GM12872 (cell line): ENCODE measurements around the gene CAPN12.

Source experiments
- TF ChIP-seq, protein P1 (sequence below): IDR thresholded peaks from 3 replicates; pipeline ENCODE4 v1.5.1; 2011; ENCODE audit warnings: low read depth, mild to moderate bottlenecking, low read length, moderate library complexity; ENCODE audit not compliant: insufficient read depth

Gene CAPN12

DNA sequence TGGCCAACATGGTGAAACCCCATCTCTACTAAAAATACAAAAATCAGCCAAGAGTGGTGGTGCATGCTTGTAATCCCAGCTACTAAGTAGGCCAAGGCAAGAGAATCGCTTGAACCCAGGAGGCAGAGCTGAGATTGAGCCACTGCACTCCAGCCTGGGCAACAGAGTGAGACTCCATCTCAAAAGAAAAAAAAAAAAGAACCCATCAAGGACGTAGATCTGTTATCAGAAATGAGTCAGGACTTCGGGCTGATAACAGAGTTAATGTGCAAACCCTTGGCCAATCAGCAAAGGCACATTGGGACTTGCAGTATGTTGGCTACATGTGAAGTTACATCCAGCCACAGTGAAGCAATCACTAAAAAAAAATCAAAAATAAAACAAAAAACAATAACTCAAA is 40.0 kb upstream of the CAPN12 start:
- TF ChIP-seq, protein P1, sequence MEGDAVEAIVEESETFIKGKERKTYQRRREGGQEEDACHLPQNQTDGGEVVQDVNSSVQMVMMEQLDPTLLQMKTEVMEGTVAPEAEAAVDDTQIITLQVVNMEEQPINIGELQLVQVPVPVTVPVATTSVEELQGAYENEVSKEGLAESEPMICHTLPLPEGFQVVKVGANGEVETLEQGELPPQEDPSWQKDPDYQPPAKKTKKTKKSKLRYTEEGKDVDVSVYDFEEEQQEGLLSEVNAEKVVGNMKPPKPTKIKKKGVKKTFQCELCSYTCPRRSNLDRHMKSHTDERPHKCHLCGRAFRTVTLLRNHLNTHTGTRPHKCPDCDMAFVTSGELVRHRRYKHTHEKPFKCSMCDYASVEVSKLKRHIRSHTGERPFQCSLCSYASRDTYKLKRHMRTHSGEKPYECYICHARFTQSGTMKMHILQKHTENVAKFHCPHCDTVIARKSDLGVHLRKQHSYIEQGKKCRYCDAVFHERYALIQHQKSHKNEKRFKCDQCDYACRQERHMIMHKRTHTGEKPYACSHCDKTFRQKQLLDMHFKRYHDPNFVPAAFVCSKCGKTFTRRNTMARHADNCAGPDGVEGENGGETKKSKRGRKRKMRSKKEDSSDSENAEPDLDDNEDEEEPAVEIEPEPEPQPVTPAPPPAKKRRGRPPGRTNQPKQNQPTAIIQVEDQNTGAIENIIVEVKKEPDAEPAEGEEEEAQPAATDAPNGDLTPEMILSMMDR, result no peak

DNA sequence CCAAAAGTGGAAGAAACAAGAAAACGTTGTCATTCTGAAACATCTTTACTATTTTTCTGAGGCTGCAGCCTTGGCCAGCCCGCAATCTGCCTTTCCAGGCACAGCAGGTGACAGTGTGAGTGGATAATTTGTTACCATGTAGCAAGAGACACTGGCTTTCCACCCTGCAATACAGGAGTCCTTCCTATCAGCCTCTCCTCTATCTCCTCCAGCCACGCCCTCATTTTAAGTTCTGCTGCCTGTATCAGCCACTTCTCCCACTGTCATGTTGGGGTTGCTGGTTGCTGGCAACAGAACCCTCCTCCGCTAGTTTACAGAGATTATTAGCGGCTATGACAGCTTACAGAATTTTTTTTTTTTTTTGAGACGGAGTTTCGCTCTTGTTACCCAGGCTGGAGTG is 36.8 kb upstream of the CAPN12 start:
- TF ChIP-seq, protein P1, result no peak

DNA sequence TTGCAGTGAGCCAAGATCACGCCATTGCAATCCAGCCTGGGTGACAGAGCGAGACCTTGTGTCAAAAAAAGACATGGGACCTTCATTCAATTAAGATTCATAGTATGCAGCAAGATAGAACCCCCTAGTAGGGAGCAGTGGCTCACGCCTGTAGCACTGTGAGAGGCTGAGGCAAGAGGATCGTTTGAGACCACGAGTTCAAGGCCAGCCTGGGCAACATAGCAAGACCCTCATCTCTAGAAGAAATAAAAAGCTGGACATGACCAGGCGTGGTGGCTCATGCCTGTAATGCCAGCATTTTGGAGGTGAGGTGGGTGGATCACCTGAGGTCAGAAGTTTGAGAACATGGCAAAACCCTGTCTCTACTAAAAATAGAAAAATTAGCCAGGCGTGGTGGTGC is 36.2 kb upstream of the CAPN12 start:
- TF ChIP-seq, protein P1, result no peak

DNA sequence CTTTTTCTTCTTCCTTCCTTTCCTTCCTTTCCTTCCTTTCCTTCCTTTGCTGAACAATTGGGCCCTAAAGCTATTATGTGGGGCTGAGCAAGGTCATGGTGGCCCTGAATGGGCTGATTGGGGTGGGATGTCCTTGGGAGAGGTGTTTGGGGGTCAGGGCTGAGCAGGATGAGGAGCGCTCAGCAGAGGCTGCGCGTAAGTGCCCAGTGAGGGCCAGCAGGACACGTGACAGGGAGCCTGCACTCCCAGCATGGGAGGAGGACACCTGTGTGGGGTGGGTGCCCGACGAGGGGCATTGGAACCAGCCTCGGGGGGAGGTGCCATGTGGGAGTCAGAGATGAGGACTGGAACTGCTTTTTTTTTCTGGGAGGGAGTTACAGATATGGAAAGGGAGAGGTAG is 34.5 kb upstream of the CAPN12 start:
- TF ChIP-seq, protein P1, result no peak

DNA sequence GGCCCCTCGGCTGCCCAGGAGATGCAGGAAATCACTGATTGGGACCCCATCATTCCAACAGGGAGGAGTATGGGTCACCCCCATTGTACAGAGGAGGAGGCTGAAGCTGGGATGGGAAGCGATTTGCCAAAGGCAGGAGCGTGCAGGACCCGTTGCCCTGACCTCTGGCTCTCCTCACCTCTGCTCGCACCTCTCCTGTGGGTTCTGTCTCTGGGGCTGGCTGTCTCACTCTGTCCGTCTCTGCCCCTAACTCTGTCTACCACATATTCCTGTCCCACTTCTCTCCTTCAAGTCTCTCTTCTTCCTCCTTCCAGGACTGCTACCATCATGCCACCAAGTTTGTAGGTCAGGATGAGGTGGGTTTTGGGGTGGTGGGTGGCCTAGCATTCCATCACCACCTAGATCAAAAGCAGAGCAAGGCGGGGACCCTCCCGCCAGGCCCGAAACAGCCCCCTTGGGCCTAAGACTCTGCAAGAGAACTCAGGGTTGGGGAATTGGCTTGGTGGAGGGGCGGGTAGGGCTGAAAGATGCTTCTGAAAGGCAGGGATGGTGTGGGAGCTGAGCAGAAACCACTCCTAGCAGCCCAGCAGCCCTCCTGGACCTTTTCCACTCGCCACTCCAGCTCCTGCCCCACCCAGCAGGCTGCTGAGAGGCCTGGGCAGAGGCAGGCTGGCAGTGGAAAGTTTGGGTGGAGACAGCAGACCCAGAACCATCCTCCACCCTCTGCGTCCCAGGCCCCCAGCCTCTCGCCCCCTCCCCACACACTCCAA is 30.1 kb upstream of the CAPN12 start:
- TF ChIP-seq, protein P1, result no peak

DNA sequence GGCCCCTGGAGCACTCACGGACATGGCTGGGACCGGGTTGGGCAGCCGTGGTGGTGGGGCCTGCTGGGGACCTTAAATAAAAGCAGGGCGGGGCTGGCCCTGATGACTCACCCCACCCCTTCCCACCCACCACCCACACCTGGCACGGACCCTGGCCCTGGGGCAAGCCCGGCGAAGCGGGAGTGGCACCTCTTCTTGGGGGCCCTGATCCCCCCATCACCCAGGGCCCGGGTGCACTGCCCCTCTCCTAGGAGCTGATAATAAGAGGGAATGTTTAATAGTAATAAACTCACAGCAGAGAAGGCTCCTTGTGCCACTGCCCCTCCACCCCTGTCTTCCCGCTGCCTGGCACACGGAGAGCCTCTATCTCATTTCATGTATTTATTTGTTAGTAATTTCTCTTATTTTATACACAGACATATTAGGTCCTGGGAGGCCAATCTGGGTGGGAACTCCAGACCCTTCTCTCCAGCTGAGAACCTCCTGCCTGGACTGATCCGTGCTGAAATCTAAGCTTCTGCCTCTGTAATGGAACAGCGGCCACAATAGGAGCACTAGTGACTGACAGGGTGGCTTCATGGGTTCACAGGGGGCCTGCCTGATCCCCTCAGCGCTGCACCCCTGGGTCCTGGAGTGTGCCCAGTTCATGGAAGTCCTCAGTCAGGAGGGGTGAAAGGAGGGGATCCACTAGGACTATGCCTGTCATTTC is 29.3 kb upstream of the CAPN12 start, which contains the start of gene LGALS7:
Gene LGALS7, minus strand, starts transcription at position 49 of the 709 bp plus-strand sequence. Its CDS starts 25 bp downstream, at position 24.
- TF ChIP-seq, protein P1, result no peak

DNA sequence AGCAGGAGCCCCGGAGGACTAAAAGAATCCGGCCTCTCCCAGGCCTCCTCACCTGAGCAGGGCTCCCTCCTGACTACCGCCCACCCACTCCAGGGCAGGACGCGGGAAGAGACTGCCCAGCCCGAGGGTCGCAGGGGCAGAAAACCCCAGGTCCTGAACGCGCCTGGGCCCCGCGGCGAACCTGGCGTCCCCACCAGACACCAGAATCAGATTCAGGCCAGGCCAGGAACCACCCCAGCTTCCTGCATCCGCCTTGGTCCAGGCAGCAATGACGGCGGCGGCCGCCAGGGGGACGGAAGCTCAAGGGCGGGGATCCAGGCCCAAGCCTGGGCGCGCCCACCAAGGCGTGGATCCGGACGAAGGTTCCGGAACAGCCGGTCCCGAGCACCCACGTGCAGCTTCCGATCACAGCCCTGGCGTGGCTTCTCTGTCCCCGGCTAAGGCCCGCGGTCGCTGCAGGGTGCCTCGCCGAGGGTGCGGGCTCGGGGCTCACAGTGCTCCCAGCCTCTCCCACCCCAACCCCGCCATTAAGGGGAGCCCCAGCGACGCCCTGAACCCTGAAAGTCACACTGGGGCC is 25.4 kb upstream of the CAPN12 start:
- TF ChIP-seq, protein P1, result peak; percentile 74
